Activated naive CD4-positive, alpha-beta T cell treated with anti-CD3 and anti-CD28 coated beads for 36 hours (primary cell): Measurements from ENCODE around the gene OOSP4B. TPM values are rescaled to one million over a fixed set of nuclear protein-coding genes. Genes with fewer than 3 reads are reported as not detected.
"Not testable (repeated sequence)": the region's sequence is repeated elsewhere in the genome, so short reads cannot be mapped to it uniquely, and the experiment has no call there.

ENCODE experiments used
- CTCF ChIA-PET: fragments of 350-600 bp; sonication (Branson Sonifier 250); formaldehyde crosslinking; loops from one replicate; lab custom pipeline; 2021; ENCODE audit warnings: antibody characterized with exemption; lab: Charles Lee
- DNase-seq: peaks from one replicate; pipeline ENCODE4 v3.0.0-alpha.2; 2020
- H3K27ac Mint-ChIP-seq: one replicate; pipeline ENCODE4 v1.8.0; 2021; ENCODE audit warnings: mild to moderate bottlenecking, mixed read lengths
- H3K27me3 Mint-ChIP-seq: one replicate; pipeline ENCODE4 v1.8.0; 2021; ENCODE audit warnings: low read depth, mixed read lengths
- H3K36me3 Mint-ChIP-seq: one replicate; pipeline ENCODE4 v1.8.0; 2021; ENCODE audit warnings: low read depth, mixed read lengths
- H3K4me1 Mint-ChIP-seq: one replicate; pipeline ENCODE4 v1.8.0; 2021; ENCODE audit warnings: low read depth, mixed read lengths
- H3K4me3 Mint-ChIP-seq: one replicate; pipeline ENCODE4 v1.8.0; 2021; ENCODE audit warnings: mild to moderate bottlenecking, moderate library complexity, mixed read lengths
- H3K9me3 Mint-ChIP-seq: one replicate; pipeline ENCODE4 v1.8.0; 2021; ENCODE audit warnings: mixed read lengths
- intact Hi-C: fragments of 100-400 bp; cut with micrococcal nuclease; formaldehyde crosslinking; loops from one replicate; pipeline ENCODE4 v1.15.1; 2023
- total RNA-seq, 2 experiments: library from RNA; stranded (reverse); gene quantifications; one replicate each; pipeline ENCODE4 v1.2.3, GENCODE V29; 2021

The OOSP4B gene
- total RNA-seq, 2 experiments from 2014 or later: not detected

- Mint-ChIP-seq H3K36me3 (no peaks in the 10 kb centered on the region), H3K27me3 (peaks cover 14% of the 10 kb centered on the region), H3K4me1 (no peaks in the 10 kb centered on the region), H3K9me3 (no peaks in the 10 kb centered on the region), H3K27ac (no peak overlapping the region), H3K4me3 (no peak overlapping the region)
- no peak for DNase-seq
- CTCF ChIA-PET: no interaction called here
- intact Hi-C loops: no loop called here
Measured at GRCh38 chr11:60005360-60005759, 11.6 kb upstream of the OOSP4B start.

GRCh38 chr11:60018058-60018457 is 1.1 kb downstream of the OOSP4B start:
- H3K27ac Mint-ChIP-seq: no peak overlapping the region
- intact Hi-C loops: no loop called here
- H3K36me3 Mint-ChIP-seq: no peaks in the 10 kb centered on the region
- H3K9me3 Mint-ChIP-seq: no peaks in the 10 kb centered on the region
- no peaks in the 10 kb centered on the region for H3K4me1 Mint-ChIP-seq
- no peak overlapping the region for H3K4me3 Mint-ChIP-seq
- DNase-seq: no peak
- CTCF ChIA-PET: no interaction called here
- peaks cover 4% of the 10 kb centered on the region for H3K27me3 Mint-ChIP-seq

GRCh38 chr11:60020376-60020775 is 3.4 kb downstream of the OOSP4B start:
- H3K36me3 Mint-ChIP-seq, H3K4me3 Mint-ChIP-seq, H3K27me3 Mint-ChIP-seq, H3K27ac Mint-ChIP-seq, CTCF ChIA-PET, intact Hi-C loops, H3K9me3 Mint-ChIP-seq, H3K4me1 Mint-ChIP-seq, DNase-seq: not testable (repeated sequence)

- DNase-seq: no peak
- H3K4me3 Mint-ChIP-seq: no peak overlapping the region
- CTCF ChIA-PET: interaction anchor here (0.6 kb wide), 1 partner anchor 204 kb away, joined by 3 read pairs; no protein-coding TSS in a partner anchor
- no peaks in the 10 kb centered on the region for H3K9me3 Mint-ChIP-seq
- H3K27ac Mint-ChIP-seq: no peak overlapping the region
- intact Hi-C loops: no loop called here
- H3K27me3 Mint-ChIP-seq: peaks cover 8% of the 10 kb centered on the region
- no peaks in the 10 kb centered on the region for H3K4me1 Mint-ChIP-seq
- no peaks in the 10 kb centered on the region for H3K36me3 Mint-ChIP-seq
Measured at GRCh38 chr11:60029015-60029632, 12.1 kb downstream of the OOSP4B start.

GRCh38 chr11:60040109-60040508 is 23.1 kb downstream of the OOSP4B start, which contains the start of gene OOSP2:
Gene OOSP2 (plus strand): TSS chr11:60040409. CDS start chr11:60040460, 51 bp downstream.
- Mint-ChIP-seq H3K27me3 (peaks cover 3% of the 10 kb centered on the region), H3K4me1 (no peaks in the 10 kb centered on the region), H3K27ac (no peak within 1 kb of the TSS), H3K4me3 (no peak within 1 kb of the TSS), H3K36me3 (no peaks in the 10 kb centered on the region), H3K9me3 (no peaks in the 10 kb centered on the region)
- CTCF ChIA-PET: no interaction called here
- intact Hi-C loops: no loop called here
- DNase-seq: no peak

- H3K27me3 Mint-ChIP-seq, intact Hi-C loops, H3K36me3 Mint-ChIP-seq, DNase-seq, H3K9me3 Mint-ChIP-seq, CTCF ChIA-PET, H3K4me1 Mint-ChIP-seq, H3K4me3 Mint-ChIP-seq, H3K27ac Mint-ChIP-seq: not testable (repeated sequence)
Measured at GRCh38 chr11:60050422-60050821, 33.4 kb downstream of the OOSP4B start.

- H3K36me3 Mint-ChIP-seq, CTCF ChIA-PET, H3K27ac Mint-ChIP-seq, H3K9me3 Mint-ChIP-seq, H3K27me3 Mint-ChIP-seq, DNase-seq, H3K4me1 Mint-ChIP-seq, intact Hi-C loops, H3K4me3 Mint-ChIP-seq: not testable (repeated sequence)
Measured at GRCh38 chr11:60050839-60051238, 33.9 kb downstream of the OOSP4B start.

- H3K27ac Mint-ChIP-seq: no peak within 1 kb of the TSS
- H3K36me3 Mint-ChIP-seq: no peaks in the 10 kb centered on the region
- H3K4me3 Mint-ChIP-seq: no peak within 1 kb of the TSS
- H3K4me1 Mint-ChIP-seq: no peaks in the 10 kb centered on the region
- H3K9me3 Mint-ChIP-seq: no peaks in the 10 kb centered on the region
- DNase-seq: no peak
- CTCF ChIA-PET: no interaction called here
- intact Hi-C loops: no loop called here
- peaks cover 10% of the 10 kb centered on the region for H3K27me3 Mint-ChIP-seq
Measured at GRCh38 chr11:60056349-60056969, 39.5 kb downstream of the OOSP4B start, which contains the start of gene MS4A3. Gene MS4A3 (plus strand): TSS chr11:60056665. CDS start chr11:60061161, 4,496 bp downstream.

GRCh38 chr11:60059052-60059451 is 42.1 kb downstream of the OOSP4B start:
- CTCF ChIA-PET: interaction anchor here (0.8 kb wide), 1 partner anchor 137 kb away, joined by 3 read pairs; no protein-coding TSS in a partner anchor
- Mint-ChIP-seq H3K4me1 (no peaks in the 10 kb centered on the region), H3K27ac (no peak overlapping the region), H3K27me3 (peaks cover 15% of the 10 kb centered on the region), H3K36me3 (no peaks in the 10 kb centered on the region), H3K9me3 (no peaks in the 10 kb centered on the region), H3K4me3 (no peak overlapping the region)
- no peak for DNase-seq
- intact Hi-C loops: no loop called here

GRCh38 chr11:60059521-60060240 is 42.7 kb downstream of the OOSP4B start:
- Mint-ChIP-seq H3K27me3 (peaks cover 15% of the 10 kb centered on the region), H3K4me1 (no peaks in the 10 kb centered on the region), H3K27ac (no peak overlapping the region), H3K4me3 (no peak overlapping the region), H3K9me3 (no peaks in the 10 kb centered on the region), H3K36me3 (no peaks in the 10 kb centered on the region)
- intact Hi-C loops: no loop called here
- CTCF ChIA-PET: interaction anchor here (0.8 kb wide), 1 partner anchor 136 kb away, joined by 3 read pairs; no protein-coding TSS in a partner anchor
- DNase-seq: no peak

- intact Hi-C loops: no loop called here
- H3K27ac Mint-ChIP-seq: no peak overlapping the region
- no peaks in the 10 kb centered on the region for H3K9me3 Mint-ChIP-seq
- peaks cover 10% of the 10 kb centered on the region for H3K27me3 Mint-ChIP-seq
- no peaks in the 10 kb centered on the region for H3K4me1 Mint-ChIP-seq
- CTCF ChIA-PET: no interaction called here
- no peak overlapping the region for H3K4me3 Mint-ChIP-seq
- H3K36me3 Mint-ChIP-seq: no peaks in the 10 kb centered on the region
- DNase-seq: no peak
Measured at GRCh38 chr11:60064111-60064510, 47.1 kb downstream of the OOSP4B start.

GRCh38 chr11:60065801-60066200 is 48.8 kb downstream of the OOSP4B start:
- CTCF ChIA-PET: no interaction called here
- H3K27me3 Mint-ChIP-seq: peaks cover 18% of the 10 kb centered on the region
- H3K9me3 Mint-ChIP-seq: no peaks in the 10 kb centered on the region

More at GRCh38 chr11:60065801-60066200, 48.8 kb downstream of the OOSP4B start:
- H3K27ac Mint-ChIP-seq: no peak overlapping the region
- H3K4me3 Mint-ChIP-seq: no peak overlapping the region
- H3K36me3 Mint-ChIP-seq: no peaks in the 10 kb centered on the region
- DNase-seq: no peak
- intact Hi-C loops: no loop called here
- no peaks in the 10 kb centered on the region for H3K4me1 Mint-ChIP-seq
